HPDE6-E6E7 (cell line): Measurements from ENCODE around the gene GALNT1.

Source experiments
- DNase-seq: peaks from one replicate; pipeline ENCODE4 v3.0.0; 2011; ENCODE audit warnings: missing footprints; ENCODE audit errors: extremely low spot score

GALNT1 gene

GRCh38 chr18:35755369-35755768 is 173.8 kb downstream of the GALNT1 start:
- DNase-seq: no peak

GRCh38 chr18:35756506-35757117 is 175.1 kb downstream of the GALNT1 start:
- peak; percentile 57 for DNase-seq
